OCI-LY7 (cell line): ENCODE results near the gene GTF2A2. TPM values are rescaled to one million over a fixed set of nuclear protein-coding genes. Genes with fewer than 3 reads are reported as not detected.

Experiments
- BruUV-seq: library from RNA; stranded (reverse); fragments of 400-500 nt; replicated peaks from 2 replicates; lab custom pipeline; 2021; lab: Mats Ljungman, UMichigan
- CTCF ChIA-PET: fragments of 300-600 bp; sonication (Branson Sonifier 250); formaldehyde crosslinking; loops from one replicate; lab custom pipeline; 2022; ENCODE audit warnings: antibody characterized with exemption; ENCODE audit not compliant: unreplicated experiment; lab: Charles Lee
- POLR2A ChIA-PET: fragments of 300-600 bp; sonication (Branson Sonifier 250); formaldehyde crosslinking; loops from one replicate; lab custom pipeline; 2022; ENCODE audit warnings: antibody characterized with exemption; lab: Charles Lee
- DNase-seq: peaks from one replicate; pipeline ENCODE4 v3.0.0-alpha.2; 2015; ENCODE audit warnings: low spot score
- H2AFZ ChIP-seq: fragments of 200-600 bp; sonication (generic), shearing (Covaris generic); 2 replicates; pipeline ENCODE4 v1.6.1; 2014; ENCODE audit warnings: mild to moderate bottlenecking, antibody characterized with exemption, low read length, moderate library complexity
- H3K27ac ChIP-seq: fragments of 200-600 bp; sonication (generic); 2 replicates; pipeline ENCODE4 v1.5.1; 2014; ENCODE audit warnings: mixed run types, low read depth, mild to moderate bottlenecking, moderate library complexity, low read length, inconsistent platforms; ENCODE audit not compliant: poor library complexity, severe bottlenecking
- H3K36me3 ChIP-seq: fragments of 200-600 bp; sonication (generic); 2 replicates; pipeline ENCODE4 v1.6.1; 2014; ENCODE audit warnings: mild to moderate bottlenecking, antibody characterized with exemption, low read length, moderate library complexity, mixed read lengths; ENCODE audit not compliant: insufficient read depth
- H3K4me1 ChIP-seq: fragments of 200-600 bp; sonication (generic); 2 replicates; pipeline ENCODE4 v1.5.1; 2014; ENCODE audit warnings: mild to moderate bottlenecking, low read length; ENCODE audit not compliant: insufficient read depth, poor library complexity, severe bottlenecking
- H3K4me2 ChIP-seq: fragments of 200-600 bp; sonication (generic); 2 replicates; pipeline ENCODE4 v1.6.1; 2014; ENCODE audit warnings: mild to moderate bottlenecking, low read length
- H3K4me3 ChIP-seq: fragments of 200-600 bp; sonication (generic); 2 replicates; pipeline ENCODE4 v1.5.1; 2014; ENCODE audit warnings: mild to moderate bottlenecking, low read depth, low read length; ENCODE audit not compliant: poor library complexity, severe bottlenecking
- H3K79me2 ChIP-seq: fragments of 200-600 bp; sonication (generic); 2 replicates; pipeline ENCODE4 v1.6.1; 2016; ENCODE audit warnings: low read depth, mild to moderate bottlenecking, low read length, moderate library complexity, mixed read lengths; ENCODE audit not compliant: insufficient read depth
- H3K9me2 ChIP-seq: fragments of 200-600 bp; sonication (generic); 2 replicates; pipeline ENCODE4 v1.6.1; 2016; ENCODE audit warnings: mild to moderate bottlenecking, low read length, mixed read lengths; ENCODE audit not compliant: insufficient read depth
- H3K9me3 ChIP-seq: fragments of 200-600 bp; sonication (generic); 2 replicates; pipeline ENCODE4 v1.6.1; 2014; ENCODE audit warnings: mild to moderate bottlenecking, mixed run types, low read length, mixed read lengths
- H4K20me1 ChIP-seq: fragments of 200-600 bp; sonication (generic); 2 replicates; pipeline ENCODE4 v1.6.1; 2014; ENCODE audit warnings: mild to moderate bottlenecking, antibody characterized with exemption, low read length, moderate library complexity, mixed read lengths; ENCODE audit not compliant: insufficient read depth
- CTCF ChIP-seq: fragments of 200-600 bp; sonication (generic); conservative IDR thresholded peaks from 2 replicates; pipeline ENCODE4 v1.5.1; 2014; ENCODE audit warnings: mild to moderate bottlenecking, antibody characterized with exemption, low read length, moderate library complexity, mixed read lengths
- EZH2phosphoT487 ChIP-seq: fragments of 200-600 bp; sonication (generic); IDR thresholded peaks from 2 replicates; pipeline ENCODE4 v1.6.1; 2018; ENCODE audit warnings: low read depth, borderline replicate concordance, mild to moderate bottlenecking, mixed run types, antibody characterized with exemption, low read length, moderate library complexity, mixed read lengths
- intact Hi-C: fragments of 100-400 bp; cut with micrococcal nuclease; formaldehyde crosslinking; loops from one replicate; pipeline ENCODE4 v1.10.0; 2022; ENCODE audit not compliant: unreplicated experiment
- total RNA-seq, 2 experiments: library from RNA; depleted of rRNA in 1 of 2; stranded (reverse); fragments of >200 nt in 1 of 2; shearing (Covaris generic) in 1 of 2; gene quantifications; 2 replicates each; pipeline ENCODE4 v1.2.3, GENCODE V29; 2014 to 2022

GTF2A2 gene
- total RNA-seq, 2 experiments from 2014 or later: 69.3 to 139 TPM

- Histone ChIP-seq H3K36me3 (no peaks in the 10 kb centered on the region), H3K4me1 (peaks cover 7% of the 10 kb centered on the region), H3K9me3 (no peaks in the 10 kb centered on the region), H2AFZ (no peak within 1 kb of the TSS), H3K79me2 (no peaks in the 10 kb centered on the region), H3K4me2 (no peak within 1 kb of the TSS), H3K4me3 (no peak within 1 kb of the TSS), H4K20me1 (no peaks in the 10 kb centered on the region), H3K9me2 (no peaks in the 10 kb centered on the region), H3K27ac (no peak within 1 kb of the TSS)
- no TSS peak for BruUV-seq
- intact Hi-C loops: no loop called here
- no peak for DNase-seq
- no peak for TF ChIP-seq EZH2phosphoT487
- ChIA-PET POLR2A (interaction anchor here (0.5 kb wide), 3 partner anchors 10 to 1027 kb away, joined by 3 to 4 read pairs (median 3); no protein-coding TSS in a partner anchor), CTCF (no interaction called here)
Measured at GRCh38 chr15:59611276-59612260, 45.7 kb downstream of the GTF2A2 start, which contains the start of gene GCNT3. Gene GCNT3, plus strand, starts transcription at chr15:59611783. Its CDS starts 6,456 bp downstream, at chr15:59618239.

DNA sequence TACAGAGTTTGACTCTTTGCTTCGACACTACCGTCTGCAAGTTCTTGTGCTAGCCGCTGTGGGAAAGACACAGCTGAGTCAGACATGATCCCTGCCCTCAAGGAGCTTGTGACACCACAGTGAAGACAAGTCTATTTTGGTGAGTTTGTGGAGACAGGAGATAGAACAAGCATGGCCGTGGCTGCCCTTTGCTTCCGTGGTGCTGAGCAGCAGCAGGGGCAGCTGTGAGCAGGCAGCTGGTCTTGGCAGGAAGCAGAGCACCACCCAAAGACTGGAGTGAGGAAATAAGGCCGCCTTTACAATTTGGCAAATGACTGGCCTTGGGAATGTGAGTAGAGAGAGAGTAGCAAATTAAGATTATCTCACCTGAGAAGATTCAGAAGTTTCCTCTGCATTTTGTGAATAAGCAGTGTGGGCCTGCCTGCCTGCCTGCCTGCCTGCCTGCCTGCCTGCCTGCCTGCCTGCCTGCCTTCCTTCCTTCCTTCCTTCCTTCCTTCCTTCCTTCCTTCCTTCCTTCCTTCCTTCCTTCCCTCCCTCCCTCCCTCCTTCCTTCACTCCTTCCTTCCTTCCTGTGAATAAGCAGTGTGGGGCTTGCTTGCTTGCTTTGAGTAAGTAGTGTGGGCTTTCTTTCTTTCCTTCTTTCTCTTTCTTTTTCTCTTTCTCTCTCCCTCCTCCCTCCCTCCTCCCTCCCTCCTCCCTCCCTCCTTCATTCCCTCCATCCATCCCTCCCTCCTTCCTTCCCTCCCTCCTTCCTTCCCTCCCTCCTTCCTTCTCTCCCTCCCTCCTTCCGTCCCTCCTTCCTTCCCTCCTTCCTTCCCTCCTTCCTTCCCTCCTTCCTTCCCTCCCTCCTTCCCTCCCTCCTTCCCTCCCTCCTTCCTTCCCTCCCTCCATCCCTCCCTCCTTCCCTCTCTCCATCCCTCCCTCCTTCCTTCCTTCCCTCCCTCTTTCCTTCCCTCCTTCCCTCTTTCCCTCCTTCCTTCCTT lies 47.3 kb downstream of the GTF2A2 start:
- Histone ChIP-seq H3K4me3 (no peak overlapping the region), H3K9me3 (0 out of 2 replicates have a peak, but pooled peaks cover 3% of the 10 kb centered on the region), H4K20me1 (no peaks in the 10 kb centered on the region), H3K79me2 (no peaks in the 10 kb centered on the region), H3K4me2 (no peak overlapping the region), H3K27ac (no peak overlapping the region), H3K36me3 (no peaks in the 10 kb centered on the region), H2AFZ (no peak overlapping the region), H3K9me2 (no peaks in the 10 kb centered on the region), H3K4me1 (peaks cover 4% of the 10 kb centered on the region)
- POLR2A ChIA-PET: no interaction called here
- no peak for DNase-seq
- intact Hi-C loops: no loop called here
- no peak for TF ChIP-seq CTCF
- no peak for TF ChIP-seq EZH2phosphoT487
- no TSS peak for BruUV-seq
- CTCF ChIA-PET: no interaction called here

- DNase-seq: no peak
- Histone ChIP-seq H3K9me2 (no peaks in the 10 kb centered on the region), H3K79me2 (no peaks in the 10 kb centered on the region), H3K4me2 (no peak overlapping the region), H3K4me1 (no peaks in the 10 kb centered on the region), H3K27ac (no peak overlapping the region), H3K4me3 (no peak overlapping the region), H3K36me3 (no peaks in the 10 kb centered on the region), H4K20me1 (no peaks in the 10 kb centered on the region), H2AFZ (no peak overlapping the region), H3K9me3 (peaks cover 23% of the 10 kb centered on the region)
- ChIA-PET CTCF (no interaction called here), POLR2A (interaction anchor here (1.2 kb wide), 1 partner anchor 46 kb away, joined by 4 read pairs; no protein-coding TSS in a partner anchor)
- BruUV-seq: no TSS peak
- TF ChIP-seq CTCF (no peak), EZH2phosphoT487 (no peak)
- intact Hi-C loops: no loop called here
Measured at GRCh38 chr15:59605994-59606393, 51.3 kb downstream of the GTF2A2 start.
